ENCODE data around the gene GPR146.

Gene GPR146

DNA sequence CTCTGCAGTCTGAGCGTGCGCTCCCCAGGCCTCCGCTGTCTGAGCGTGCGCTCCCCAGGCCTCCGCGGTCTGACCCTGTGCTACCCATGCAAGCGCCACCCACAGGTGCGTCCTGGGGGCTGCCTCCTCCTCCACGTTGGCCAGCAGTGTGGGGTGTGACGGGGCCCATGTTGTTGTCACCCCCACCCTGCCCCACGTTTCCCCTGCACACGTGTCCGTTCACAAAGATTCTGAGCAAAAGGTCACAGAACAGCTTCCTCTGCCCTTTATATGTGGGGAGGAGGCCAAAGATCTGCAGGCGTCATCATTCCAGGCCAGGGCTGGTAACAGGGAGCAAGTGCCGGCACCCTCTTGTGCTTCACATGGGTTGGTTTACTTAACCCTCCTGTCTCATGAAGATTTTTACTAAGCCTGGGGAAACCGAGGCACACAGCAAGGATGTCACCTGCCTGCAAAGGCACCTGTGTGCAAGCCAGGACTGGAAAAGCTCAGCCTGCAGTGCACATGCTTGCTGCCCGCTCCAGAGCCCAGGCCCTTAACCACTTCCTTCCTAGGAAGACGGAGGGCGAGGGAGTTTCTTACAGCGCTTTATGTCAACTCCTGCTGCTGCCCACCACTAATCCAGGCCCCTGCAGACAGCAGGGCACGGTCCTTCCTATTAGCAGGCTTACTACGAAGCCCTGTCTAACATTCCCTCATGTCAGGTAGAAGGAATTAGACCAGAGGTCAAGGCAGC, 4.8 kb downstream of the GPR146 start:
- DNase-seq (ENCODE audit: low read depth in 2 of 2), result no peak
- no peak for TF ChIP-seq CTCF (IDR thresholded peaks at IDR 0.05; ENCODE audit: low read depth, low read length)
- H3K4me3 ChIP-seq (replicated peaks in 1 of 2; ENCODE audit: low read depth in 2 of 2, low read length in 2 of 2), result no peak overlapping the region

GRCh38 chr7:1049801-1050200, 5.5 kb downstream of the GPR146 start:
- DNase-seq (ENCODE audit: low read depth in 2 of 2), result no peak
- no peak overlapping the region for H3K4me3 ChIP-seq (replicated peaks in 1 of 2; ENCODE audit: low read depth in 2 of 2, low read length in 2 of 2)
- no peak for TF ChIP-seq CTCF (IDR thresholded peaks at IDR 0.05; ENCODE audit: low read depth, low read length)

GRCh38 chr7:1050254-1050906, 6.0 kb downstream of the GPR146 start:
- H3K4me3 ChIP-seq (replicated peaks in 1 of 2; ENCODE audit: low read depth in 2 of 2, low read length in 2 of 2), result no peak overlapping the region
- no peak for TF ChIP-seq CTCF (IDR thresholded peaks at IDR 0.05; ENCODE audit: low read depth, low read length)
- DNase-seq (ENCODE audit: low read depth in 2 of 2), result no peak

DNA sequence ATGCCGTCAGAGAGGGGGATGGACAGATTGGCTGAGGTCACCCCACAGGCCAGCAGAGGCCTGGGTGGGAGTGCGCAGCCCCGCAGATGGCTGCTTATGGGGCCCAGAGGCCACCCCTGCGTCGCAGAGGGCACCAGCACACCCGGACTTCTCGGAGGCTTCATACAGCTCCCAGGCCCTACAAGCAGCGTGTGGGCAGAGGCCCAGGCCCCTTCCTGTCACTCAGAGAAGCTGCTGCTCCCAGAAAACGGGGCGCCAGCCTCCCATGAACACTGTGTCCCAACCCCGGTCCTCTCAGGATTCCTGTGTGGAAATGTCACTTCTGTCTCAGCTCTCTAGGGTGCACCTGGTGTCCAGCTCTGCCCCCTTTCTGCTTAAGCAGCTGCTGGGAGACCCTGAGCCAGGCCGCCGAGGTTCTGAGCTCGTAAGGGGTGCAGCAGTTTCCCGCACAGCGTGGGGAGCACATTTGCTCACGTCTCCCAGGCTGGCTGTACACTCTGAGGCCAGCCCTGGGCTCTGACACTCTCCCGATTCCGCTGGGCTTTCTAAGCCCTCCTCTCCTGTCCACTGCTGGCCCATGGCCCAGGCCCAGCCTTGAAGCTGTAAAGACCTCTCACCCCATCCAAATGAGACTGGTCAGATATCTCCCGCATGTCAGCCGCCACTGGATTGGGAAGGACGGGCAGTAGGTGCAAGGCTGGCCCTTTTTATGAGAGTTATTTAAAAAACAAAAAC, 6.8 kb downstream of the GPR146 start:
- no peak overlapping the region for H3K4me3 ChIP-seq (replicated peaks in 1 of 2; ENCODE audit: low read depth in 2 of 2, low read length in 2 of 2)
- TF ChIP-seq CTCF (IDR thresholded peaks at IDR 0.05; ENCODE audit: low read depth, low read length), result no peak
- DNase-seq (ENCODE audit: low read depth in 2 of 2), result no peak

DNA sequence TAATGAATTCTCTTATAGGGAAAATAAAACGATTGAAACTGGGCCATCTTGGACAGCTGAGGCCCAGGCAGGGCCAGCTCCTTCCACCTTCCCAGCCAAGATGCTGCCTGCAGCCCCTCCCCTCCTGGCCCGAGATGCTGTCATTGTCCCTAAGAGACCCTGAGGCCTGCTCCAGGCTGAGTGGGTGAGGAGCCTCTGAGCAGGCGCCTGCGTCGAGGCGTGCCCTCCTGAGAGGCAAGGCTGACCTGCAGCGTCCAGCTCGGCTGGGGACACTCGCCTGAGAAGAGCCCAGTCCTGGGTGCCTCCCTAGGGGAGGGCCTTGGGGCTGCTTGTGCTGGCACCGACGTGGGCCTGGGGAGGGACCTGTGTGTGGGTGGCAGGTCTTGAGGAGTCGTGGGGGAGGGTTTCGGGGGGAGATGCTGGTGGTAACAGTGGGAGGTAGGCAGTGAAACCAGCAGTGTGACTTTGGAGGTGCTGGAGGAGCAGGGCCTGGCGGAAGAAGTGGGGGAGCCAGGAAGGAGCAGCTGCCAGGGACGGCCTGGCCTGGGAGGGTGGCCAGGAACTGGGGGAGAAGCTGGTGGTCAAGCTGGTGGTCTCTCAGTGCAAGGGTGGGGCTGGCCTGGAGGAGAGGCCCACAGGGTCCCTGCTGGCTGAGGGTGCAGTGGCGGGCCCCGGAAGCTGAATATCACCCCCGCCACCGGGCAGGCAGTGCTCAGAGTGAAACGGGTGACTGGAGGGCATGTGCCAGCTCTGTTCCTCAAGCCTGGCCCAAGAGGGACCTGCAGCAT, 7.9 kb downstream of the GPR146 start:
- no peak for DNase-seq (ENCODE audit: low read depth in 2 of 2)
- no peak overlapping the region for H3K4me3 ChIP-seq (replicated peaks in 1 of 2; ENCODE audit: low read depth in 2 of 2, low read length in 2 of 2)
- no peak for TF ChIP-seq CTCF (IDR thresholded peaks at IDR 0.05; ENCODE audit: low read depth, low read length)

- H3K4me3 ChIP-seq (replicated peaks in 1 of 2; ENCODE audit: low read depth in 2 of 2, low read length in 2 of 2), result no peak overlapping the region
- TF ChIP-seq CTCF (IDR thresholded peaks at IDR 0.05; ENCODE audit: low read depth, low read length), result no peak
- peak in 1 of 2 donors; percentile 19 for DNase-seq (ENCODE audit: low read depth in 2 of 2)
These were observed 8.7 kb downstream of the GPR146 start for GRCh38 chr7:1053002-1053411.
